Measurements from ENCODE around the gene PVR. TPM values are rescaled to one million over a fixed set of nuclear protein-coding genes. Genes with fewer than 3 reads are reported as not detected.

Gene PVR
- total RNA-seq, 1 experiment from 2014 or later, result 141 TPM

DNA sequence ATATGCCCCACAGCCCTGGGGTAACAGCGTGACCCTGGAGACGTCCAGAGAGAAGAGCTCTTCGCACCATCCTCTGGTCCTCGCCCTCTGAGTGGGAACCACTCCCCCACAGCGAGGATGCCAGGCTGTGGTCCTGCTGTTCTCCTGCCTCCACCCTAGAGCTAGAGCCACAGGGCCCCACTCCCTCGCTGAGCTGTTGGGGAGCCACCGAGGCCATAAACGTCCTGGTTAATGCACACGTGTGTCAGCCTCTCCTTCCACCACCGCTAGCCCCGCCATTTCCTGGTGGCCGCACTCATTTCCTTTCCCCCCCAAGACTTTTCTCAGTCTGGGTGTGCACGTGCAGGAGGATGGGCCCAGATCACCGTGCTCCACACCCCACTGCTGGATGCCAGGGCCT is 66.8 kb downstream of the PVR start:
- ChIA-PET POLR2A (interaction anchor here (0.5 kb wide), 1 partner anchor 336 kb away, joined by 3 read pairs; no protein-coding TSS in a partner anchor), CTCF (interaction anchor here (0.6 to 2.4 kb wide), 2 partner anchors 14 to 69 kb away, joined by 3 to 15 read pairs; no protein-coding TSS in a partner anchor)
- Mint-ChIP-seq H3K9me3 (ENCODE audit: unreplicated experiment) (no peaks in the 10 kb centered on the region), H3K4me1 (ENCODE audit: insufficient read depth, unreplicated experiment) (no peaks in the 10 kb centered on the region), H3K4me3 (ENCODE audit: unreplicated experiment) (no peak overlapping the region), H3K36me3 (ENCODE audit: insufficient read depth, unreplicated experiment) (no peaks in the 10 kb centered on the region), H3K27me3 (ENCODE audit: insufficient read depth, unreplicated experiment) (no peaks in the 10 kb centered on the region), H3K27ac (ENCODE audit: low read depth, unreplicated experiment) (no peak overlapping the region)
- intact Hi-C loops (cut with micrococcal nuclease), result no loop called here
- BruUV-seq (replicated peaks), result no TSS peak
- TF ChIP-seq, protein P1, sequence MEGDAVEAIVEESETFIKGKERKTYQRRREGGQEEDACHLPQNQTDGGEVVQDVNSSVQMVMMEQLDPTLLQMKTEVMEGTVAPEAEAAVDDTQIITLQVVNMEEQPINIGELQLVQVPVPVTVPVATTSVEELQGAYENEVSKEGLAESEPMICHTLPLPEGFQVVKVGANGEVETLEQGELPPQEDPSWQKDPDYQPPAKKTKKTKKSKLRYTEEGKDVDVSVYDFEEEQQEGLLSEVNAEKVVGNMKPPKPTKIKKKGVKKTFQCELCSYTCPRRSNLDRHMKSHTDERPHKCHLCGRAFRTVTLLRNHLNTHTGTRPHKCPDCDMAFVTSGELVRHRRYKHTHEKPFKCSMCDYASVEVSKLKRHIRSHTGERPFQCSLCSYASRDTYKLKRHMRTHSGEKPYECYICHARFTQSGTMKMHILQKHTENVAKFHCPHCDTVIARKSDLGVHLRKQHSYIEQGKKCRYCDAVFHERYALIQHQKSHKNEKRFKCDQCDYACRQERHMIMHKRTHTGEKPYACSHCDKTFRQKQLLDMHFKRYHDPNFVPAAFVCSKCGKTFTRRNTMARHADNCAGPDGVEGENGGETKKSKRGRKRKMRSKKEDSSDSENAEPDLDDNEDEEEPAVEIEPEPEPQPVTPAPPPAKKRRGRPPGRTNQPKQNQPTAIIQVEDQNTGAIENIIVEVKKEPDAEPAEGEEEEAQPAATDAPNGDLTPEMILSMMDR (IDR thresholded peaks at IDR 0.05; ENCODE audit: unreplicated experiment), result no peak
- no peak for DNase-seq (ENCODE audit: unreplicated experiment)

DNA sequence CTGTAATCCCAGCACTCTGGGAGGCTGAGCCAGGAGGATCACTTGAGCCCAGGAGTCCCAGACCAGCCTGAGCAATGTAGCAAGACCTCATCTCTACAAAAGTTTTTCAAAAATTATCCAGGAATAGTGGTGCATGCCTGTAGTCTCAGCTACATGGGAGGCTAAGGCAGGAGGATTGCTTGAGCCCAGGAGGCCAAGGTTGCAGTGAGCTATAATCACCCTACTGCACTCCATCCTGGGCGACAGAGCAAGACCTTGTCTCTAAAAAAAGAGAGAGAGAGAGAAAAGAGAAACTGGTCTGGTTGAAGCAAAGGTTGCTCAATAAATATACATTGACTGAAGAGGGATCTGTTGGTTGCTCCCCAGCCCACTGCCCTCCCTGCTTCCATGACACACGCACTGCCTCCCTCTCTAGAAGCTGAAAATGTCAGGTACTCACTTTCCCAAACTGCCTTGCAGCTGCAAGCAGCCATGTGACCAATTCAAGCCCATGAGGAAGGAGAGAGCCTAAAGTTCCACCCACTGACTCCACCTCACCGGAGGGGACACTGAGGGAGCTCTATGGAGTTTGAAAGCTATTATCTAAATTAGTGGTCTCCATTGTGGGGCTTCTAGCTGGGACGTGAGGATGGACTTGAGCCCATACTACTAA is 69.3 kb downstream of the PVR start:
- Mint-ChIP-seq H3K27ac (ENCODE audit: low read depth, unreplicated experiment) (no peak overlapping the region), H3K9me3 (ENCODE audit: unreplicated experiment) (no peaks in the 10 kb centered on the region), H3K4me3 (ENCODE audit: unreplicated experiment) (no peak overlapping the region), H3K4me1 (ENCODE audit: insufficient read depth, unreplicated experiment) (no peaks in the 10 kb centered on the region), H3K27me3 (ENCODE audit: insufficient read depth, unreplicated experiment) (no peaks in the 10 kb centered on the region), H3K36me3 (ENCODE audit: insufficient read depth, unreplicated experiment) (no peaks in the 10 kb centered on the region)
- BruUV-seq (replicated peaks), result no TSS peak
- TF ChIP-seq, protein P1 (IDR thresholded peaks at IDR 0.05; ENCODE audit: unreplicated experiment), result no peak
- intact Hi-C loops (cut with micrococcal nuclease), result no loop called here
- no peak for DNase-seq (ENCODE audit: unreplicated experiment)
- ChIA-PET POLR2A (interaction anchor here (0.6 to 1.1 kb wide), 4 partner anchors 10 to 158 kb away, joined by 3 read pairs; no protein-coding TSS in a partner anchor), CTCF (interaction anchor here (0.7 to 3.8 kb wide), 6 partner anchors 11 to 174 kb away, joined by 3 to 39 read pairs (median 4); no protein-coding TSS in a partner anchor)

Small RNAs within 50 kb of the gene (microRNA-seq; reads per million reads assigned to microRNA genes)
- gene MIR4531, result not detected

Other genes starting within 250 kb of the PVR start
- gene ZNF285, start 242.3 kb upstream of the PVR start, total RNA-seq (2022), result 3.1 and 4.0 TPM in 2 replicates
- 2.6 and 2.9 TPM in 2 replicates for gene ZNF229, start 195.4 kb upstream of the PVR start, total RNA-seq (2022)
- gene ZNF180, start 143.4 kb upstream of the PVR start, total RNA-seq (2022), result 3.2 and 4.4 TPM in 2 replicates
- not detected in 2 replicates for gene CEACAM20, start 114.2 kb upstream of the PVR start, total RNA-seq (2022)
- not detected in 2 replicates for gene IGSF23, start 30.3 kb upstream of the PVR start, total RNA-seq (2022)
- gene CEACAM19, start 27.6 kb downstream of the PVR start, total RNA-seq (2022), result 13.2 and 25.6 TPM in 2 replicates
- not detected in 2 replicates for gene CEACAM16, start 55.2 kb downstream of the PVR start, total RNA-seq (2022)
- 24.4 and 32.1 TPM in 2 replicates for gene BCL3, start 104.8 kb downstream of the PVR start, total RNA-seq (2022)
- gene CBLC, start 134.0 kb downstream of the PVR start, total RNA-seq (2022), result 9.6 and 14.6 TPM in 2 replicates
- gene BCAM, start 165.2 kb downstream of the PVR start, total RNA-seq (2022), result 2.9 and 5.0 TPM in 2 replicates
- 46.5 and 56.7 TPM in 2 replicates for gene NECTIN2, start 202.4 kb downstream of the PVR start, total RNA-seq (2022)
- gene TOMM40, start 247.3 kb downstream of the PVR start, total RNA-seq (2022), result 69.7 and 114 TPM in 2 replicates

Measured in MCF 10A (cell line).